Esophagus muscularis mucosa (tissue), 4 donors: ENCODE results near the gene ATP1A4. TPM values are rescaled to one million over a fixed set of nuclear protein-coding genes. Genes with fewer than 3 reads are reported as not detected.

Experiments used
- DNase-seq: peaks from one replicate; pipeline ENCODE4 v3.0.0-alpha.2; 2017; ENCODE audit errors: extremely low spot score
- H3K27ac ChIP-seq, 4 donors: fragments of 200-600 bp; sonication (generic); replicated peaks in 1 of 4; 1 replicate in 3 of 4; 2 replicates in 1 of 4; pipeline ENCODE4 v1.5.1; 2016 to 2019; ENCODE audit warnings: mild to moderate bottlenecking in 1 of 4
- H3K27me3 ChIP-seq, 4 donors: fragments of 200-600 bp; sonication (generic); one replicate each; pipeline versions ENCODE4 v1.5.1 to v1.6.0; 2016 to 2019
- H3K36me3 ChIP-seq, 4 donors: fragments of 200-600 bp; sonication (generic); one replicate each; pipeline ENCODE4 v1.5.1; 2016 to 2019
- H3K4me1 ChIP-seq, 4 donors: fragments of 200-600 bp; sonication (generic); one replicate each; pipeline ENCODE4 v1.5.1; 2016 to 2019
- H3K4me3 ChIP-seq, 4 donors: fragments of 200-600 bp; sonication (generic); 1 replicate in 2 of 4; 2 replicates in 2 of 4; pipeline ENCODE4 v1.5.1; 2016 to 2019; ENCODE audit warnings: mild to moderate bottlenecking in 4 of 4, moderate library complexity in 1 of 4
- H3K9me3 ChIP-seq, 4 donors: fragments of 200-600 bp; sonication (generic); 1 replicate in 3 of 4; 2 replicates in 1 of 4; pipeline ENCODE4 v1.5.1; 2016 to 2019
- EP300 ChIP-seq: sonication (generic); formaldehyde crosslinking; IDR thresholded peaks from one replicate; pipeline ENCODE4 v1.6.1; 2017; ENCODE audit warnings: antibody characterized with exemption
- POLR2A ChIP-seq: fragments of 450-650 bp; IDR thresholded peaks from one replicate; pipeline ENCODE4 v1.6.1; 2017; ENCODE audit warnings: antibody characterized with exemption, moderate library complexity, mild to moderate bottlenecking, low read depth
- POLR2AphosphoS5 ChIP-seq, 2 donors: sonication (generic); formaldehyde crosslinking; IDR thresholded peaks; one replicate each; pipeline ENCODE4 v1.6.1; 2017; ENCODE audit warnings: antibody characterized with exemption in 2 of 2
- WGBS: methylation state at CpG from one replicate; pipeline ENCODE4 v1.1.5; 2018; 5-methylcytosine and 5-hydroxymethylcytosine counted together
- intact Hi-C: fragments of 100-400 bp; cut with DNase I; formaldehyde crosslinking; loops from one replicate; pipeline ENCODE4 v1.15.1; 2023
- total RNA-seq, 4 donors: library from RNA; depleted of rRNA; stranded (reverse); fragments of >200 nt; gene quantifications; one replicate each; pipeline versions ENCODE4 v1.1.0 to v1.2.1, GENCODE V29; 2016
- TF ChIP-seq, protein P1 (sequence below), 3 experiments: fragments of 200-600 bp in 2 of 3; fragments of 450-650 bp in 1 of 3; sonication (generic) in 2 of 3; IDR thresholded peaks; one replicate each; pipeline ENCODE4 v1.5.1; 2017 to 2019; ENCODE audit warnings: antibody characterized with exemption in 3 of 3, mild to moderate bottlenecking in 2 of 3, moderate library complexity in 1 of 3

Gene ATP1A4
- total RNA-seq, 4 donors from 2014 or later, result 0.17 to 2.1 (median 0.98) TPM; not detected in 1

- TF ChIP-seq EP300 (no peak), POLR2A (no peak), POLR2AphosphoS5 (IDR thresholded peaks at IDR 0.05) (no peak)
- TF ChIP-seq, protein P1, sequence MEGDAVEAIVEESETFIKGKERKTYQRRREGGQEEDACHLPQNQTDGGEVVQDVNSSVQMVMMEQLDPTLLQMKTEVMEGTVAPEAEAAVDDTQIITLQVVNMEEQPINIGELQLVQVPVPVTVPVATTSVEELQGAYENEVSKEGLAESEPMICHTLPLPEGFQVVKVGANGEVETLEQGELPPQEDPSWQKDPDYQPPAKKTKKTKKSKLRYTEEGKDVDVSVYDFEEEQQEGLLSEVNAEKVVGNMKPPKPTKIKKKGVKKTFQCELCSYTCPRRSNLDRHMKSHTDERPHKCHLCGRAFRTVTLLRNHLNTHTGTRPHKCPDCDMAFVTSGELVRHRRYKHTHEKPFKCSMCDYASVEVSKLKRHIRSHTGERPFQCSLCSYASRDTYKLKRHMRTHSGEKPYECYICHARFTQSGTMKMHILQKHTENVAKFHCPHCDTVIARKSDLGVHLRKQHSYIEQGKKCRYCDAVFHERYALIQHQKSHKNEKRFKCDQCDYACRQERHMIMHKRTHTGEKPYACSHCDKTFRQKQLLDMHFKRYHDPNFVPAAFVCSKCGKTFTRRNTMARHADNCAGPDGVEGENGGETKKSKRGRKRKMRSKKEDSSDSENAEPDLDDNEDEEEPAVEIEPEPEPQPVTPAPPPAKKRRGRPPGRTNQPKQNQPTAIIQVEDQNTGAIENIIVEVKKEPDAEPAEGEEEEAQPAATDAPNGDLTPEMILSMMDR (IDR thresholded peaks at IDR 0.05), result no peak
- intact Hi-C loops, result loop anchor here (2.0 kb wide), 1 partner anchor 58 kb away; no protein-coding TSS in a partner anchor
Observed at GRCh38 chr1:160194737-160195059, 43.3 kb downstream of the ATP1A4 start.

GRCh38 chr1:160196143-160196542 is 44.7 kb downstream of the ATP1A4 start:
- 80% methylated on average over 4 of the region's 4 CpGs for WGBS
- intact Hi-C loops, result no loop called here
- TF ChIP-seq EP300, result no peak

More at GRCh38 chr1:160194737-160195059, 43.3 kb downstream of the ATP1A4 start:
- Histone ChIP-seq H3K27me3 (no peaks in the 10 kb centered on the region), H3K4me3 (no peak overlapping the region), H3K36me3 (no peaks in the 10 kb centered on the region), H3K4me1 (peaks cover 25 to 40% (median 38%) of the 10 kb centered on the region in 4 donors), H3K27ac (no peak overlapping the region), H3K9me3 (no peaks in the 10 kb centered on the region)
- WGBS, result 78% methylated on average over 2 of the region's 2 CpGs
- DNase-seq, result no peak

DNA sequence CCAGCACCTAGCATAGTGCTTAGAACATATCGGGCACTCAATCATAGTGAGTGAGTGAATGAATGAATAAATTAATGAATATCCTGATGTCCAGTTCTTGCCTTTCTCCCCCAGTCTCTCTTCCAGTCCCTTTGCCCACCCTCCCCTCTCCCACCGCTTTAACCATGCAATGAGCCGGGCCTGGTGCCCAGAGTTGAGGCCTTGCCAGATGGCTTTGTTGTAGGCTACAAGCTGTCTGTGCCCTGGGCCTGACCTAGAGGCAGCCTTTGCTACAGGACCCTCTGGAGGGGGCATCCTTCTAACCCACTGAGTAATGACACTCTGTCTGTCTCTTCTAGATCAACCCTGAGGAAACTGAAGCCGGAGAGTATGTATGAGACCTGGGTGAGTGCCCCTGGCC is 45.8 kb downstream of the ATP1A4 start:
- intact Hi-C loops, result no loop called here
- DNase-seq, result no peak
- TF ChIP-seq POLR2AphosphoS5 (IDR thresholded peaks at IDR 0.05) (no peak), EP300 (no peak), POLR2A (no peak)
- TF ChIP-seq, protein P1 (IDR thresholded peaks at IDR 0.05), result no peak
- no peak overlapping the region for H3K27ac ChIP-seq
- H3K36me3 ChIP-seq, result no peaks in the 10 kb centered on the region
- 89% methylated on average over 4 of the region's 4 CpGs for WGBS
- no peaks in the 10 kb centered on the region for H3K27me3 ChIP-seq
- no peaks in the 10 kb centered on the region for H3K9me3 ChIP-seq
- peaks cover 14 to 17% (median 15%) of the 10 kb centered on the region in 4 donors for H3K4me1 ChIP-seq
- no peak overlapping the region for H3K4me3 ChIP-seq

More at GRCh38 chr1:160196143-160196542, 44.7 kb downstream of the ATP1A4 start:
- H3K4me3 ChIP-seq, result no peak overlapping the region
- H3K27ac ChIP-seq, result no peak overlapping the region
- no peaks in the 10 kb centered on the region for H3K9me3 ChIP-seq
- no peaks in the 10 kb centered on the region for H3K36me3 ChIP-seq
- DNase-seq, result no peak
- H3K27me3 ChIP-seq, result no peaks in the 10 kb centered on the region
- peaks cover 17 to 25% (median 23%) of the 10 kb centered on the region in 4 donors for H3K4me1 ChIP-seq

DNA sequence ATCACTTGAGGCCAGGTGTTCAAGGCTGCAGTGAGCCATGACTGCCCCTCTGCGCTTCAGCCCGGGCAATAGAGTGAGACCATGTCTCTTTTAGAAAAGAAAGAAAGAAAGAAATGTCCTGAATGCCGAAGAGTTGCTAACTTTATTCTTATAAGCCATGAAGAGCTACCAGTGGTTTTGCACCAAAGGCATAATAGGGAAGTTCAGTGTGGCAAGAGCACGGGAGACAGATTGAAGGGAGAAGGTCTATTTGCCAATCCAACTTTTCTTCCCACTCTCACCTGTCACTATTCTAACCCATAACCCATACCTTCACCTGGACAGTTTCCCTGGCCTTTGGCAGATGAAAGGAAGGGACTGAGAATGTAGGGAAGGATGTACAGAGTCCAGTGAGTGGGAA is 49.4 kb downstream of the ATP1A4 start:
- peaks cover 7 to 9% (median 7%) of the 10 kb centered on the region in 4 donors for H3K4me1 ChIP-seq
- H3K27ac ChIP-seq, result no peak overlapping the region
- TF ChIP-seq EP300 (no peak), POLR2AphosphoS5 (IDR thresholded peaks at IDR 0.05) (no peak), POLR2A (no peak)
- TF ChIP-seq, protein P1 (IDR thresholded peaks at IDR 0.05), result no peak
- H3K4me3 ChIP-seq, result no peak overlapping the region
- intact Hi-C loops, result no loop called here
- WGBS, result 88% methylated on average over 4 of the region's 4 CpGs
- DNase-seq, result no peak
- H3K27me3 ChIP-seq, result no peaks in the 10 kb centered on the region
- H3K9me3 ChIP-seq, result no peaks in the 10 kb centered on the region
- H3K36me3 ChIP-seq, result no peaks in the 10 kb centered on the region

DNA sequence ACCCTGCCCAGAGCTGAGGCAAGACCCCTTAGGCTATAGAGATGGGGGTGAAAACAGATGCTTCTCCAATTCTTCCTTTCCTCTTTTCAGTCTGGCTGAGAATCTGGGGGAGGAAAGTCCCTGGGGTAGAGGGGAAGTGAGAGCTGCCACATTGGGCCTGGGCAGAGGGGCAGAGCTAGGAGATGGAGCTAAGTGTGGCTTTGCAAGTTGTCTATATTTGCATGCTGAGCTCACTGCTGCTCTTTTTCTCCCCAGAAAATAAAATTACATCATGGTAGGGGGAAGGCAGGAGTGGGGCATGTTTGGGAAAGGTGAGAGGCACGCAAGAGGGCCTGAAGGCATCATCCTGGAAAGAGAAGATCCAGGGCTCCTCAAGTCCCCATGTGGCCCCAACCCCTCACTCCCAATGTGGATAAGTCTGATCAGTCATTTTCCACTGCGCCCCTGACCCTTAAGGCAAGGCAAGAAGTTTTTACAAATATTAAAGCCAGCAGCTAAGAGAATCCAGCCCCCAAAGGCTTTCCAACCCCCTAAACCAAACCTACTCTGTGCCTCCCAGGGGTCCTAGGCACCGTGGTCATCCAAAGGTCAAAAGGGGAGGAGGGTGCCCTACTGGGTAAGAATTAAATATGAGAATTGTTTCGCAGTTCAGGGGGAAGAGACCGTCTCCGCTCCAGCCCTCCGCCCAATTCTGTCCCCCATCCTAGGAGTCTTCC is 53.3 kb downstream of the ATP1A4 start:
- intact Hi-C loops, result loop anchor here (5.0 kb wide), 1 partner anchor 43 kb away; no protein-coding TSS in a partner anchor
- 19% methylated on average over 7 of the region's 7 CpGs for WGBS
- no peaks in the 10 kb centered on the region for H3K9me3 ChIP-seq
- peak overlapping the region; percentile 66 to 98 (median 84) for H3K4me3 ChIP-seq
- DNase-seq, result no peak
- TF ChIP-seq POLR2AphosphoS5 (IDR thresholded peaks at IDR 0.05), result no peak
- no peak for TF ChIP-seq POLR2A
- no peak for TF ChIP-seq EP300
- TF ChIP-seq, protein P1 (IDR thresholded peaks at IDR 0.05), result no peak
- peak overlapping the region; percentile 89 to 96 (median 91) for H3K27ac ChIP-seq
- H3K27me3 ChIP-seq, result no peaks in the 10 kb centered on the region
- H3K4me1 ChIP-seq, result peaks cover 41 to 47% (median 45%) of the 10 kb centered on the region in 4 donors
- peaks cover 0 to 22% (median 12%) of the 10 kb centered on the region in 4 donors for H3K36me3 ChIP-seq
